HL-60/S4 (cell line): Measurements from ENCODE around the gene STX4.

Experiments
- in situ Hi-C: fragments of 300-500 bp; cut with MboI; formaldehyde crosslinking; loops from 2 replicates; pipeline ENCODE4 v1.14.3; 2022; ENCODE audit warnings: low sequenced_read_pairs

Gene STX4

GRCh38 chr16:31081428-31082351 lies 48.3 kb downstream of the STX4 start:
- in situ Hi-C loops = no loop called here

- in situ Hi-C loops = no loop called here
Observed at GRCh38 chr16:31082368-31083045, 49.1 kb downstream of the STX4 start.

DNA sequence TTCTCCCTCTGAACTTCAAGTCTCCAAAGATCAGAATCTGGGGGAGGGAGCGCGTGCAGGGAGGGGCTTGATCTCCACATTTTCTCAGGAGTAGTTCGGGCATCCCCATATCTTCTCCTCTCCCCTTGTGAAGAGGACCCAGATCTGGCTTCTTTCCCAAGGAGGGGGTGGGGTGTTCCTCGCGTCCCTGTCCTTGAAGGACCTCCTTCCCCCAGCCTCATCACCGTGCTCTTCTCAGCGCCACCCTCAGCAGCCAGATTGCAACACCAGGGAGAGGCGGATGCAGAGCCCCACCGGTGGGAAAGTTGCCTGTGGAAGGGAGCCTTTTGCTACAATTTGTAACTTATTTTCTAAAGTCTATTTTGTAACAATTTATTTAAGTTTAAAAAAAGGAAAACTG lies 49.7 kb downstream of the STX4 start:
- in situ Hi-C loops = no loop called here

DNA sequence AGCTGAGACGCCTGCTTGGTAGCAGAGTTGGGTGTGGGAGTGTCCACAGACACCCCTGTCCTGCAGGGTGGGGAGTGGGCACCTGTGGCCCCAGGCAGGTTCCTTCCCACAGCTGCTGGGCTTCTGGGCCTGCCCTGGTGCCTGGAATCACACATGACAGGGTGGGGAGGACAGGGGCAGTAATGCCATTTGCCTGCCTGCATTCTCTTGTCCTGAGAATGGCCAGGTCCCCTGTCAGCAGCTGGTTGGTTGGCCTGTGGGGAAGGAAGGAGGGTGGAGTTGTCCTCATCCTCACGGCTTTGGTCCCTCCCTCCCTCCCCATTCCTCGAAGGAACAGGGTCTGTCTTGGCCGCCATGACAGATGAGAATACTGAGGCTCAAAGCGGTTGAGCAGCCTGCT lies 50.2 kb downstream of the STX4 start:
- in situ Hi-C loops = no loop called here

DNA sequence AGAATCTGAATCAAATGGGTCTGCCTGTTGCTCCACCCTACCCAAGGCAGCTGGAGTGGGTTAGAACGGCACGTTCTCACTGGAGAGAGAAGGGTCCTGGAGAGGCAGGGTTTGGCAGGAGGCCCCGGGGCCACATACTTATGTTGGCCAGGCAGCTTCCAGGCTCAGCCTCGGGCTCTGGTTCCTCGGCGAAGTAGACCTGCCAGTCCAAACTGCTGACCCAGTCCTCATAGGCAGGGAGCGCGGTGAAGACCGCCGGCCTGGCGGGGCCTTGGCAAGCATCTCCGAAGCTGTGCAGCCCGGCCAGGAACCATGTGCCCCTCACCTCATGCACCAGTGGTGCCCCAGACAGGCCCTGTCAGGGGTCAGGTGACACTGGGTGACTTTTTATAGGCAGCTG lies 50.6 kb downstream of the STX4 start:
- in situ Hi-C loops = no loop called here

DNA sequence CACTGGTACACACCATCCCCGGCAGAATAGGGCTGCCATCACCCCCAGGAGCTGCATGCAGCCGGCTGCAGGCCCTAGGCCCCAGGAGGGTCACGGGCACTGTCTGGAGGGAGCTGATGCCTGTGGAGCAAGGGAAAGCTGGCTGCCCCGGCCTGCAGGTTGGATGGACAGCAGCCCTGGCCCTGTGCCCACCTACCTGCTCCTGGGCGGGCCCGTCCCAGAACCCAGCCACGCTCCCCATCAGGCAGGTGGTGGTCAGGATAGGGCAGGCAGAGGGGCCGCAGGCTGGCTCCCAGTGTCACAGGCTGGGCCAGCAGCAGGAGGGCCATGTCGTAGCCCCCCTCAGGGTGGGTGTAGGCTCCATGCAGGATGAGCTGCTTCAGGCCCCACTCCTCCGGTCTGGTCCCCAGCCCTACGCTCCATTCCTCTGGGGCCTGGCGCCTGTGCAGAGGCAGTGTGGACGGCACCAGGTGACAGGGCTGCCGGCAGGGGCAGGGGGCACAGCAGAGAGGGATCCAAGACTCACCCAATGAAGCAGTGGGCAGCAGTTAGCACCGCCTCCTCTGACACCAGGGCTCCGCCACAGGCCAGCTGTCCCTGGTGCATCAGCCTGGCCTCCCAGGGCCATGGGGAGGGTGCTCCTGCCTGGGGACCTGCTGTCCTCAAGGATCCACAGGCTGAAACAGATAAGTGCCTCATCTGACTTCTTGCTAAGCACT lies 51.4 kb downstream of the STX4 start:
- in situ Hi-C loops = no loop called here

DNA sequence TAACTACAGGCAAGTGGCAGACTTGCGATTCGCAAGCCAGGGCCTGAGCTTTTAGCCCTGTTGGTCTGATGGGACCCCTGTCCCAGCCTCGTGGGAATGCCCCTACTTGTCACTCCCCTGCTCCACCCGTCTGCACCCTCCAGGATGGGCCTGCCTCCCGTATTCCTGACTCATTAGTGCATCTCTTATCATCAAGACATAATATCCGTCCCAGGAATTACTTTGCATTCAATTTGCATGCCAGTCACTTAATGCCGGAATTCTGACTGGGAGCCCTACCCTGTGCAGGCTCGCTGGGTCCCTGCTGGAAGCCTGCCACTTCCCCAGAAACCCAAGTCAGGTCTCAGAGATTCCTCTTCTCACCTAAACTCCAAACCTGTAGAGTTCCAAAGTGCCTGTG lies 52.1 kb downstream of the STX4 start:
- in situ Hi-C loops = no loop called here

DNA sequence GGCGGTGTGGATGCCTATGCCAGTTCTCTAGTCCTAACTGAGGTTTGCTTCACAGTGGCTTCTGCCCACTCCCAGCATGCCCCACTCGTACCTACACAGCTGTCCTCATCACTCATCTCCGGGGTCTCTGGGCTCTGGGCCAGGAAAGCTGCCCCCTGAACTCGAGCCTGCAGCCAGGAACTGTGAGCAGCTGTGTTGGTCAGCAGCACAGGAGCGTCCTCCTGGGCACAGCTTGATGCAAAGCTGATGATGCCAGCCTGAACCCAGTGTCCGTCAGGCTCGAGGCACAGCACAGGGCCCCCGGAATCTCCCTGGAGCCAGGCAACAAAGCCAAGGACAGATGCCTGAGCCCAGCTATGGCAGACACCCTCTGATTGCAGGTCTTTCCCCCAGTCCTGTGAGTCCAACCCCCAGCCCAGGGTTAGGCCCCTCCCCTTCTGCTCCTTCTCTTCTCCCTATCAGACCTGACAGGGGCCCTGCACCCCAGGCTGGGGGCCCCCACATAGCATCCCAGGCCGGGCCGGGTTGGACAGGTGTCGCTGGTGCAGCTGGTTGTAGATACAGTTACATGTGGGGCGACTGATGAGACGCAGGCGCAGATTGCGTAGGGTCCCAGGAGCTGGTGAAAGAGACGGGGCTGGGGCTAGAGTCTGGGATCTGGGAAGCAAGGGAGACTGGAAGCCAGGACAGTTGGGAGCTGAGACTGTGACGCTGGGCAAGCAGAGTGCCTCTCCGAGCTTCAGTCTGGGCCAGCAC lies 52.7 kb downstream of the STX4 start:
- in situ Hi-C loops = no loop called here

DNA sequence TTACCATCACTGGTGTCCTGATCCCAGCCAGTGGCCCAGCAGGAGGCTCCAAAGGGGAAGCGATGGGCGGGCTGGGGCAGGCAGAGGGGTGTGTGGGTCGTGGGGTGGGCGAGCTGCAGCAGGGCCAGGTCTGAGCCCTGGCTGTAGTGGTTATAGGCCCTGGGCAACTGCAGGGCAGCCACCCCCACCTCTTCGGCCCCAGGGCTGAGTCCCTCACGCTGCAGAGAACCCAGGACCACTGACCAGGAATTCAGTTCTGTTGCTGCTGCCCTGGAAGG lies 53.2 kb downstream of the STX4 start:
- in situ Hi-C loops = no loop called here

- in situ Hi-C loops = no loop called here
Observed at GRCh38 chr16:31087481-31087880, 54.1 kb downstream of the STX4 start.

DNA sequence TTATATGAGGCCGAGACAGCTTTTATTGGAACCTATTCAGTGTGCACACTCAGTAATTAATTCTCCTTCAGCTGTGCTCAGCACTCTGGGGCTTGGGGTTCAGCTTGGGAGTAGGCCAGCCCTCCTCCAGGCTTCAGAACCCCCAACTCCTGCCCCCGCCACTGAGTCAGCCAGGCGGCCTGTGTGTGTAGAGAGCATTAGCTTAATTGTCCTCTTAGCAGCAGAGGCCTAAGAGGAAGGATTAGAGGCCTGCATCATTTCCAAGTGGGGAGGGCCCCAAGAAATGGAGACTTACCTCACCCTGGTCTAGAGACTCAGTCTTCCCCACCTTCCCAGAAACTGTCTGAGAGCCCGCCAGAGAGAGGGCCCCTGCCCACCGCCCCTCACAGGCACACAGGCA lies 54.6 kb downstream of the STX4 start:
- in situ Hi-C loops = no loop called here

GRCh38 chr16:31088459-31089183 lies 55.3 kb downstream of the STX4 start, which contains the start of gene PRSS53:
PRSS53 (minus strand) TSS chr16:31088943; CDS start chr16:31088809, 134 bp downstream.
- in situ Hi-C loops = no loop called here

DNA sequence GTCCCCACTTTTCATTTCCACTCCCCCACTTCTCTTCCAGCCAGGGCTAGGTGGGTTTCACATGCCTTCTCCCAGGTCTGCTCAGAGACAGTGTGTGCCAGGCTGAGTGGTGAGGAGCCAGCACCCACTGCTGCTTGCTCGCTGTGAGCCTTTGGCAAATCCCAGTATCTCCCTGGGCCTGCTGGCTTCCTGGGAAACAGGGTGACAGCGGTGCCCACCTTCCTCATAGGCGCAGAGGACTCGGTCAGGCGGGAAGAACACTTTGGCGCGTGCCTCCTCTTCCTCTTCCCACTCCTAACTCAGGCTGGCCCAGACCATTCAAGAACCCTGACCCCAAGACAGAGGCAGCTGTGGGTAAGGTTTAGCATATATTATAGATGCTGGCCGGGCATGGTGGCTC lies 55.8 kb downstream of the STX4 start:
- in situ Hi-C loops = no loop called here
